ENCODE data around the gene KCNK10.

GRCh38 chr14:88303041-88303440 lies 20.0 kb downstream of the KCNK10 start:
- no peak for TF ChIP-seq CTCF (conservative IDR thresholded peaks at IDR 0.05; ENCODE audit: low read length)
- no peak for TF ChIP-seq EZH2phosphoT487 (IDR thresholded peaks at IDR 0.05; ENCODE audit: borderline replicate concordance)
